EH (cell line): ENCODE data around the gene MICAL3.

Source experiments
- DNase-seq: peaks from one replicate; pipeline ENCODE4 v3.0.0-alpha.2; 2015; ENCODE audit warnings: low read depth

MICAL3 gene

GRCh38 chr22:17794726-17795542 is 229.4 kb downstream of the MICAL3 start:
- DNase-seq: no peak

- no peak for DNase-seq
Measured at GRCh38 chr22:17792854-17793434, 231.4 kb downstream of the MICAL3 start.

GRCh38 chr22:17792299-17792698 is 232.1 kb downstream of the MICAL3 start:
- no peak for DNase-seq

- DNase-seq: no peak
Measured at GRCh38 chr22:17791196-17791595, 233.2 kb downstream of the MICAL3 start.

- no peak for DNase-seq
Measured at GRCh38 chr22:17789379-17790200, 234.8 kb downstream of the MICAL3 start.

- DNase-seq: no peak
Measured at GRCh38 chr22:17788528-17789378, 235.6 kb downstream of the MICAL3 start.

- DNase-seq: no peak
Measured at GRCh38 chr22:17787716-17788330, 236.5 kb downstream of the MICAL3 start.

- no peak for DNase-seq
Measured at GRCh38 chr22:17787241-17787640, 237.1 kb downstream of the MICAL3 start.

- DNase-seq: peak; percentile 18
Measured at GRCh38 chr22:17786435-17787161, 237.8 kb downstream of the MICAL3 start.

- DNase-seq: peak; percentile 54
Measured at GRCh38 chr22:17785185-17786184, 238.9 kb downstream of the MICAL3 start.

GRCh38 chr22:17784776-17785175 is 239.6 kb downstream of the MICAL3 start:
- DNase-seq: no peak

- no peak for DNase-seq
Measured at GRCh38 chr22:17783773-17784480, 240.4 kb downstream of the MICAL3 start.

- no peak for DNase-seq
Measured at GRCh38 chr22:17783312-17783711, 241.0 kb downstream of the MICAL3 start.

GRCh38 chr22:17782621-17783020 is 241.7 kb downstream of the MICAL3 start:
- no peak for DNase-seq

- DNase-seq: no peak
Measured at GRCh38 chr22:17782158-17782557, 242.2 kb downstream of the MICAL3 start.

- DNase-seq: peak; percentile 80
Measured at GRCh38 chr22:17781319-17782031, 242.9 kb downstream of the MICAL3 start.

GRCh38 chr22:17780741-17781318 is 243.5 kb downstream of the MICAL3 start:
- DNase-seq: no peak
